Right renal pelvis (tissue), 4 donors: ENCODE data around the gene SLC25A22. TPM values are rescaled to one million over a fixed set of nuclear protein-coding genes. Genes with fewer than 3 reads are reported as not detected.

Experiments used
- DNase-seq, 4 donors: peaks; one replicate each; pipeline ENCODE4 v3.0.0-alpha.2; 2013; ENCODE audit warnings: low read depth in 4 of 4, low spot score in 3 of 4, missing footprints in 1 of 4
- polyA plus RNA-seq, 4 donors: library from polyadenylated mRNA; unstranded; fragments of 120-200 nt; gene quantifications; one replicate each; pipeline ENCODE4 v1.2.1, GENCODE V29; 2013; ENCODE audit not compliant: insufficient read length in 4 of 4

Gene SLC25A22
- polyA plus RNA-seq, 4 donors, result 14.3 to 19.3 (median 14.7) TPM

GRCh38 chr11:834371-835316 lies 36.6 kb upstream of the SLC25A22 start:
- DNase-seq, result no peak

- DNase-seq, result no peak
Measured at GRCh38 chr11:833849-834311, 35.8 kb upstream of the SLC25A22 start.

- DNase-seq, result no peak
Measured at GRCh38 chr11:833114-833791, 35.2 kb upstream of the SLC25A22 start.

- DNase-seq, result no peak
Measured at GRCh38 chr11:832529-833113, 34.5 kb upstream of the SLC25A22 start, which contains the start of gene CD151. Gene CD151, plus strand, starts transcription at chr11:832952. Its CDS starts 3,118 bp downstream, at chr11:836070.

GRCh38 chr11:831961-832528 lies 34.0 kb upstream of the SLC25A22 start:
- DNase-seq, result no peak

- no peak for DNase-seq
Measured at GRCh38 chr11:831118-831864, 33.2 kb upstream of the SLC25A22 start.

- DNase-seq, result no peak
Measured at GRCh38 chr11:830295-831117, 32.4 kb upstream of the SLC25A22 start.

- DNase-seq, result no peak
Measured at GRCh38 chr11:829847-830294, 31.8 kb upstream of the SLC25A22 start.

- DNase-seq, result no peak
Measured at GRCh38 chr11:829176-829846, 31.2 kb upstream of the SLC25A22 start.

GRCh38 chr11:828506-829175 lies 30.6 kb upstream of the SLC25A22 start:
- DNase-seq, result no peak

GRCh38 chr11:827897-828192 lies 29.8 kb upstream of the SLC25A22 start, which contains the start of gene CRACR2B:
Gene CRACR2B, plus strand, starts transcription at chr11:827919. Its CDS starts 689 bp downstream, at chr11:828608.
- DNase-seq, result no peak

- no peak for DNase-seq
Measured at GRCh38 chr11:827146-827896, 29.2 kb upstream of the SLC25A22 start.

GRCh38 chr11:826836-827145 lies 28.7 kb upstream of the SLC25A22 start:
- no peak for DNase-seq

- no peak for DNase-seq
Measured at GRCh38 chr11:826227-826621, 28.1 kb upstream of the SLC25A22 start.

- DNase-seq, result no peak
Measured at GRCh38 chr11:825366-826226, 27.5 kb upstream of the SLC25A22 start.

- no peak for DNase-seq
Measured at GRCh38 chr11:824942-825341, 26.9 kb upstream of the SLC25A22 start.
